Brain microvascular endothelial cell (primary cell): ENCODE measurements around the gene AKAP5.

Experiments
- DNase-seq: peaks from one replicate; pipeline ENCODE4 v3.0.0-alpha.2; 2020
- H3K27ac ChIP-seq: fragments of 250-450 bp; sonication (Bioruptor Pico); 2 replicates; pipeline ENCODE4 v1.5.1; 2020; ENCODE audit warnings: mild to moderate bottlenecking, moderate library complexity
- H3K27me3 ChIP-seq: fragments of 250-450 bp; sonication (Bioruptor Pico); replicated peaks from 2 replicates; pipeline ENCODE4 v1.5.1; 2020; ENCODE audit warnings: mild to moderate bottlenecking
- H3K36me3 ChIP-seq: fragments of 250-450 bp; sonication (Bioruptor Pico); replicated peaks from 2 replicates; pipeline ENCODE4 v1.5.1; 2020; ENCODE audit warnings: mild to moderate bottlenecking
- H3K4me3 ChIP-seq: 2 replicates; pipeline ENCODE4 v1.5.1; 2011; ENCODE audit warnings: low read depth, mild to moderate bottlenecking, control low read depth, low read length, moderate library complexity
- CTCF ChIP-seq: IDR thresholded peaks from 2 replicates; pipeline ENCODE4 v1.5.1; 2011; ENCODE audit warnings: low read depth, mild to moderate bottlenecking, moderate library complexity, low read length, control low read depth, inconsistent platforms; ENCODE audit errors: missing control alignments
- in situ Hi-C: cut with HindIII; loops from 2 replicates; pipeline ENCODE4 v1.10.0; 2017; ENCODE audit warnings: low sequenced_read_pairs, low pct_ligation_motif_present

Gene AKAP5

GRCh38 chr14:64421166-64421565, 44.1 kb upstream of the AKAP5 start:
- DNase-seq: peak; percentile 76
- H3K36me3 ChIP-seq: peaks cover 10% of the 10 kb centered on the region
- peak overlapping the region; percentile 2 for H3K27ac ChIP-seq
- in situ Hi-C loops: no loop called here
- TF ChIP-seq CTCF: no peak
- H3K27me3 ChIP-seq: no peaks in the 10 kb centered on the region
- H3K4me3 ChIP-seq: no peak overlapping the region

- no peak for TF ChIP-seq CTCF
- DNase-seq: no peak
- H3K27me3 ChIP-seq: no peaks in the 10 kb centered on the region
- H3K27ac ChIP-seq: no peak overlapping the region
- H3K4me3 ChIP-seq: no peak overlapping the region
- in situ Hi-C loops: no loop called here
- H3K36me3 ChIP-seq: peaks cover 12% of the 10 kb centered on the region
Observed at GRCh38 chr14:64422005-64422404, 43.3 kb upstream of the AKAP5 start.

- H3K27ac ChIP-seq: no peak overlapping the region
- no peaks in the 10 kb centered on the region for H3K27me3 ChIP-seq
- no peak for TF ChIP-seq CTCF
- in situ Hi-C loops: no loop called here
- H3K36me3 ChIP-seq: peaks cover 18% of the 10 kb centered on the region
- DNase-seq: no peak
- no peak overlapping the region for H3K4me3 ChIP-seq
Observed at GRCh38 chr14:64422756-64423155, 42.5 kb upstream of the AKAP5 start.

GRCh38 chr14:64423987-64424386, 41.3 kb upstream of the AKAP5 start:
- in situ Hi-C loops: no loop called here
- Histone ChIP-seq H3K36me3 (peaks cover 16% of the 10 kb centered on the region), H3K27me3 (no peaks in the 10 kb centered on the region), H3K4me3 (no peak overlapping the region), H3K27ac (no peak overlapping the region)
- no peak for TF ChIP-seq CTCF
- peak; percentile 57 for DNase-seq

GRCh38 chr14:64434528-64434927, 30.8 kb upstream of the AKAP5 start:
- TF ChIP-seq CTCF: no peak
- peak; percentile 49 for DNase-seq
- Histone ChIP-seq H3K4me3 (no peak overlapping the region), H3K27me3 (no peaks in the 10 kb centered on the region), H3K27ac (no peak overlapping the region), H3K36me3 (peaks cover 16% of the 10 kb centered on the region)
- in situ Hi-C loops: no loop called here

- H3K4me3 ChIP-seq: no peak overlapping the region
- no peaks in the 10 kb centered on the region for H3K27me3 ChIP-seq
- in situ Hi-C loops: no loop called here
- peak; percentile 89 for DNase-seq
- H3K36me3 ChIP-seq: peaks cover 3% of the 10 kb centered on the region
- no peak for TF ChIP-seq CTCF
- peak overlapping the region; percentile 44 for H3K27ac ChIP-seq
Observed at GRCh38 chr14:64438181-64438841, 27.0 kb upstream of the AKAP5 start.
